ENCODE measurements around the gene SORL1. TPM values are rescaled to one million over a fixed set of nuclear protein-coding genes. Genes with fewer than 3 reads are reported as not detected.

The SORL1 gene
- total RNA-seq, 1 donor from 2014 or later = 46.0 TPM

DNA sequence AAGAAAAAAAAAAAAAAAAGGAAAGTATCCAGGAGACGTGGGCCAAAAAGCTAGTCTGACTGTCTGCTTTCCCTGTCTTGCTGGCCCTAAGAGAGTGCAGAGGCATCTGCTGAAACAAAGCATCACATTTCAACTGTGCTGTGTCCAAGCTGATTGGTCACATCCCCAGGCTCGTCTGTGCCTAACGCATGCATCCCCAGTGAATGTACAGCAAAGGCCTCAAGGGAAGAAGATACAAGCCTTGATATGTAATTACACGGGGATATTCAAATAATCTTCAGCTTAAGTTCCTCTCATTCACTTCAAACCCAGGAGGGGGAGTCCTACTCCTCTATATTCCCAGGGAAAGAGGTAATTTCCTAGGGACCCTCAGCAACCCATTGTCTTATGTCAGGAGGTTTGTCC is 5.4 kb upstream of the SORL1 start:
- no peak overlapping the region for H3K4me3 Mint-ChIP-seq
- H3K27me3 Mint-ChIP-seq (ENCODE audit: insufficient read depth, low read depth) = peaks cover 27% of the 10 kb centered on the region
- Histone ChIP-seq H4K20me1 (ENCODE audit: low read depth) (no peaks in the 10 kb centered on the region), H3K27ac (no peak overlapping the region), H2AFZ (replicated peaks) (peak overlapping the region; percentile 30), H3K36me3 (no peaks in the 10 kb centered on the region), H3K4me3 (no peak overlapping the region), H3K79me2 (ENCODE audit: low read depth) (no peaks in the 10 kb centered on the region), H3K4me1 (peaks cover 40% of the 10 kb centered on the region), H3K27me3 (peaks cover 8% of the 10 kb centered on the region), H3F3A (ENCODE audit: low read depth) (peaks cover 28% of the 10 kb centered on the region), H3K9me3 (ENCODE audit: low read depth) (no peaks in the 10 kb centered on the region), H3K4me2 (no peak overlapping the region), H3K9ac (no peak overlapping the region)
- TF ChIP-seq EZH2 (IDR thresholded peaks at IDR 0.05) = no peak
- TF ChIP-seq, protein P1, sequence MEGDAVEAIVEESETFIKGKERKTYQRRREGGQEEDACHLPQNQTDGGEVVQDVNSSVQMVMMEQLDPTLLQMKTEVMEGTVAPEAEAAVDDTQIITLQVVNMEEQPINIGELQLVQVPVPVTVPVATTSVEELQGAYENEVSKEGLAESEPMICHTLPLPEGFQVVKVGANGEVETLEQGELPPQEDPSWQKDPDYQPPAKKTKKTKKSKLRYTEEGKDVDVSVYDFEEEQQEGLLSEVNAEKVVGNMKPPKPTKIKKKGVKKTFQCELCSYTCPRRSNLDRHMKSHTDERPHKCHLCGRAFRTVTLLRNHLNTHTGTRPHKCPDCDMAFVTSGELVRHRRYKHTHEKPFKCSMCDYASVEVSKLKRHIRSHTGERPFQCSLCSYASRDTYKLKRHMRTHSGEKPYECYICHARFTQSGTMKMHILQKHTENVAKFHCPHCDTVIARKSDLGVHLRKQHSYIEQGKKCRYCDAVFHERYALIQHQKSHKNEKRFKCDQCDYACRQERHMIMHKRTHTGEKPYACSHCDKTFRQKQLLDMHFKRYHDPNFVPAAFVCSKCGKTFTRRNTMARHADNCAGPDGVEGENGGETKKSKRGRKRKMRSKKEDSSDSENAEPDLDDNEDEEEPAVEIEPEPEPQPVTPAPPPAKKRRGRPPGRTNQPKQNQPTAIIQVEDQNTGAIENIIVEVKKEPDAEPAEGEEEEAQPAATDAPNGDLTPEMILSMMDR (IDR thresholded peaks at IDR 0.05) = peak; percentile 29
- H3K27ac Mint-ChIP-seq = peak overlapping the region; percentile 85
- H3K4me1 Mint-ChIP-seq = peaks cover 30% of the 10 kb centered on the region
- peaks cover 2% of the 10 kb centered on the region for H3K9me3 Mint-ChIP-seq
- peak; percentile 51 for DNase-seq (ENCODE audit: low spot score)
- no peaks in the 10 kb centered on the region for H3K36me3 Mint-ChIP-seq

DNA sequence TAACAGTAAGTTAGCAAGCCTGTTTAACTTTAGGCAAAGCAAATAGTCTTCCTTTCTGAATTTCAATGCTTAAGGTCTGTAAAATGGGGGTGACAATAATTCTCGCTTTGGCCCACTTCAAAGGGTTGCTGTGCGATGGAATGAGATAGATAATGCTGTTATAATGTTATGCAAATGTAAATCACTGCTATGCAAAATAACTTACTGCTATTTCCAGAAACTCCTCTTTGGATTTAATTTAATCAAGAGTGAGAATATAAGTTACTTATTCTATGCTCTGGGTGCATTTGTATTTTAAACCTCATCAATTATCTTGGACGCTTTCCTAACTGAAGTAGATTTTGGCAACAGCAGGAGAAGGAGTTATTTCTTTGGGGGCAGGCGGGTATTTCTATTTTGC is 4.1 kb upstream of the SORL1 start:
- Histone ChIP-seq H4K20me1 (ENCODE audit: low read depth) (no peaks in the 10 kb centered on the region), H3K9me3 (ENCODE audit: low read depth) (no peaks in the 10 kb centered on the region), H3K27ac (no peak overlapping the region), H3K4me1 (peaks cover 34% of the 10 kb centered on the region), H3K79me2 (ENCODE audit: low read depth) (peaks cover 8% of the 10 kb centered on the region), H3K27me3 (peaks cover 8% of the 10 kb centered on the region), H2AFZ (replicated peaks) (no peak overlapping the region), H3K36me3 (no peaks in the 10 kb centered on the region), H3K9ac (no peak overlapping the region), H3K4me2 (no peak overlapping the region), H3K4me3 (no peak overlapping the region), H3F3A (ENCODE audit: low read depth) (peaks cover 18% of the 10 kb centered on the region)
- no peak overlapping the region for H3K4me3 Mint-ChIP-seq
- peaks cover 25% of the 10 kb centered on the region for H3K27me3 Mint-ChIP-seq (ENCODE audit: insufficient read depth, low read depth)
- TF ChIP-seq, protein P1 (IDR thresholded peaks at IDR 0.05) = no peak
- TF ChIP-seq EZH2 (IDR thresholded peaks at IDR 0.05) (no peak), EZH2phosphoT487 (IDR thresholded peaks at IDR 0.05) (no peak)
- no peak overlapping the region for H3K27ac Mint-ChIP-seq
- no peaks in the 10 kb centered on the region for H3K36me3 Mint-ChIP-seq
- peaks cover 27% of the 10 kb centered on the region for H3K4me1 Mint-ChIP-seq
- DNase-seq (ENCODE audit: low spot score) = no peak
- H3K9me3 Mint-ChIP-seq = peaks cover 2% of the 10 kb centered on the region

DNA sequence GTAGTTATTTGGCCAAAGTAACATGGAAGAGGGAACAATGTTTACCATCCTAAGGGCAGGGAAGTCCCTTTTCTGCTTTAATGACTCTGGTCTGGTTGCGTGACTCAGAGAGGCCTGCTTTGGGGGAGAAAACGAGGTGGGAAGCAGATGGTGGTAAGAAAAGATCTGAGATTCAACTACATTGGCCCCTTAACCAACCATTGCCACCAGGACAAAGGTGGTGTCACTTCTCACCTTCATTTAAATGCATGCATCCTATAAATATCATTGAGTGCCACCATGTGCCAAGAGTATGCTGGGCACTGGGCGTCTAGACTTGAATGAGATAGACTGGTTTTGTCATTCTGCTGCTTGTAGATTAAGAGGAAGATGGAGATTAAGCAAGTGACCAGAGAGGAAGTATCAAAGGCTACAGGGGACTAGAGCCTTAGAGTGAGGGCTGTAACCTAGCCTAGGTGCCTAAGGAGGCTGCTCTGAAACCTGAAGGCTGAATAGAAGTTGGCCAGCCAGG is 3.6 kb upstream of the SORL1 start:
- no peaks in the 10 kb centered on the region for H3K9me3 ChIP-seq (ENCODE audit: low read depth)
- H3K79me2 ChIP-seq (ENCODE audit: low read depth) = peaks cover 12% of the 10 kb centered on the region
- no peak overlapping the region for H3K9ac ChIP-seq
- TF ChIP-seq EZH2 (IDR thresholded peaks at IDR 0.05) (no peak), EZH2phosphoT487 (IDR thresholded peaks at IDR 0.05) (no peak)
- TF ChIP-seq, protein P1 (IDR thresholded peaks at IDR 0.05) = no peak
- Mint-ChIP-seq H3K27ac (no peak overlapping the region), H3K36me3 (no peaks in the 10 kb centered on the region), H3K4me1 (peaks cover 30% of the 10 kb centered on the region), H3K4me3 (no peak overlapping the region), H3K27me3 (ENCODE audit: insufficient read depth, low read depth) (peaks cover 25% of the 10 kb centered on the region), H3K9me3 (peaks cover 2% of the 10 kb centered on the region)
- H3K27me3 ChIP-seq = peaks cover 8% of the 10 kb centered on the region
- peaks cover 34% of the 10 kb centered on the region for H3K4me1 ChIP-seq
- no peaks in the 10 kb centered on the region for H4K20me1 ChIP-seq (ENCODE audit: low read depth)
- H3K36me3 ChIP-seq = no peaks in the 10 kb centered on the region
- no peak for DNase-seq (ENCODE audit: low spot score)
- no peak overlapping the region for H3K4me2 ChIP-seq
- H3K27ac ChIP-seq = no peak overlapping the region
- H2AFZ ChIP-seq (replicated peaks) = no peak overlapping the region
- no peak overlapping the region for H3K4me3 ChIP-seq
- H3F3A ChIP-seq (ENCODE audit: low read depth) = peaks cover 13% of the 10 kb centered on the region
